Measurements from ENCODE around the gene HOXC5. TPM values are rescaled to one million over a fixed set of nuclear protein-coding genes. Genes with fewer than 3 reads are reported as not detected.
A peak's percentile ranks its signal among the peaks of the same experiment; 100 is the strongest.

HOXC5 gene
- total and polyA plus RNA-seq, 2 experiments from 2014 or later, result 0.18 to 0.40 TPM

DNA sequence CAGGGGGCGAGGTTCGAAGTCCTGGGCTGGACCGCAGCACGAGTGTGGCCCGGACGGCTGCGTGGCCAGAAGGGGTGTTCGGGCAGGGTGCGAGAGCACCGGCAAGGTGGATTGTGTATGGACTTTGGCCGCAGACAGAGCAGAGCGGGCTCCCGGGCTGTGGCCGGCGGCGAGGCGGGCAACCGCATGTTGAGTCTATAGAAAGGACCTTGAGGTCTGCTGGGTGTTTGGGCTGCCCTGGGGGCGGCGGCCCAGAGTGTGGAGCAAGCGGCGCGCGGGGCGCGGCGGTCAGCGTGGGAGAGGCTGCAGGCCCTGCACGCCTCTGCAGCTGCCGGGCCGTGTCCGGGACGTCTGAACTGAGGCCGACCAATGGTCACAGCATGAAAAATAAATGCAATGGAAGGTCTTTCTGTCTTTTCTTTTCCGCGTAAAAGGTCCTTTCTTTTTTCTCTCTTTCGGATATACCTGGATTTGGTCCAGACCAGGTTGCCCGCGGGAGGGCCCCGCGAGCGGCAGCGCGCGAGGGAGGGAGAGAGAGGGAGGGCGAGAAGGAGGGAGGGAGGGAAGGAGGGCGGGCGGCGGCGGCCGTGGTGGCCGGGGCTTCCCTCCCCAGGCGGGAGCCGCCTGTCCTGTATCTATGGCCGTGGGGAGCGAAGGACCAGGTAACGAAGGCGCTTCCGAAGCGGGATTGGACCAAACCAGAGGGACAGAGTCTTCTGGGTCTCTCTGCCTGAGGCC, 38.4 kb upstream of the HOXC5 start:
- peaks cover 23% of the 10 kb centered on the region for H3K4me1 ChIP-seq (ENCODE audit: insufficient read depth)
- no peak overlapping the region for H3K4me3 ChIP-seq
- H3K9me3 ChIP-seq (ENCODE audit: low read depth), result no peaks in the 10 kb centered on the region
- peak overlapping the region; percentile 83 for H3K4me2 ChIP-seq
- H3K79me2 ChIP-seq, result no peaks in the 10 kb centered on the region
- DNase-seq (ENCODE audit: low spot score), result no peak
- TF ChIP-seq EZH2 (IDR thresholded peaks at IDR 0.05; ENCODE audit: borderline replicate concordance), result peak; percentile 63
- TF ChIP-seq EZH2phosphoT487 (IDR thresholded peaks at IDR 0.05; ENCODE audit: low read depth, severe bottlenecking, unreplicated experiment), result peak; percentile 79
- TF ChIP-seq, protein P1, sequence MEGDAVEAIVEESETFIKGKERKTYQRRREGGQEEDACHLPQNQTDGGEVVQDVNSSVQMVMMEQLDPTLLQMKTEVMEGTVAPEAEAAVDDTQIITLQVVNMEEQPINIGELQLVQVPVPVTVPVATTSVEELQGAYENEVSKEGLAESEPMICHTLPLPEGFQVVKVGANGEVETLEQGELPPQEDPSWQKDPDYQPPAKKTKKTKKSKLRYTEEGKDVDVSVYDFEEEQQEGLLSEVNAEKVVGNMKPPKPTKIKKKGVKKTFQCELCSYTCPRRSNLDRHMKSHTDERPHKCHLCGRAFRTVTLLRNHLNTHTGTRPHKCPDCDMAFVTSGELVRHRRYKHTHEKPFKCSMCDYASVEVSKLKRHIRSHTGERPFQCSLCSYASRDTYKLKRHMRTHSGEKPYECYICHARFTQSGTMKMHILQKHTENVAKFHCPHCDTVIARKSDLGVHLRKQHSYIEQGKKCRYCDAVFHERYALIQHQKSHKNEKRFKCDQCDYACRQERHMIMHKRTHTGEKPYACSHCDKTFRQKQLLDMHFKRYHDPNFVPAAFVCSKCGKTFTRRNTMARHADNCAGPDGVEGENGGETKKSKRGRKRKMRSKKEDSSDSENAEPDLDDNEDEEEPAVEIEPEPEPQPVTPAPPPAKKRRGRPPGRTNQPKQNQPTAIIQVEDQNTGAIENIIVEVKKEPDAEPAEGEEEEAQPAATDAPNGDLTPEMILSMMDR (IDR thresholded peaks at IDR 0.05; ENCODE audit: poor library complexity), result no peak
- H3K27ac ChIP-seq, result no peak overlapping the region
- 9% methylated on average over 47 of the region's 60 CpGs for WGBS (ENCODE audit: low lambda C conversion rate, missing lambda C conversion rate)
- H3K9me2 ChIP-seq (replicated peaks; ENCODE audit: insufficient read depth), result no peaks in the 10 kb centered on the region
- no peaks in the 10 kb centered on the region for H4K20me1 ChIP-seq (ENCODE audit: insufficient read depth, poor library complexity, severe bottlenecking)
- H2AFZ ChIP-seq, result peak overlapping the region; percentile 52
- H3K36me3 ChIP-seq (replicated peaks; ENCODE audit: insufficient read depth, low read depth), result no peaks in the 10 kb centered on the region
- peaks cover 98% of the 10 kb centered on the region for H3K27me3 ChIP-seq

DNA sequence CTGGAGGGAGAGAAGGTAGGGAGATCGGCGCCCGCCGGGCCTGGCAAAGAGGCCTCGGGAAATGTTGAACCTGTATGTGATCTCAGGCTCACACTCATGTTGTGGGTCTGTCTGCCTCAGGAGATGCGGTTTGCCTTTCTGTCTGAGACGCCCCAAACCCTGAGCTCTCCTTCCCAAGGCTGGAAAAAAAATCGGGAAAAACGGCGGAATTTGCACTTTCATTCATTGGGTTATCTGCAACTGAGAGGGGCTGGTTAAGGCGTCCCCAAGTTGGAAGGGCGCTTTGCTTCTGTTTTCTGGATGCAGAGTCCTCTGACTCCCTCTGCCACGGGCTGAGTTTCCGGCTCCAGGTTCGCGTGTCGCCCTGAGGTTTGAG, 37.9 kb upstream of the HOXC5 start:
- Histone ChIP-seq H3K27ac (no peak overlapping the region), H4K20me1 (ENCODE audit: insufficient read depth, poor library complexity, severe bottlenecking) (no peaks in the 10 kb centered on the region), H3K4me2 (peak overlapping the region; percentile 83), H3K4me3 (no peak overlapping the region), H3K27me3 (peaks cover 97% of the 10 kb centered on the region), H3K4me1 (ENCODE audit: insufficient read depth) (peaks cover 24% of the 10 kb centered on the region), H3K9me3 (ENCODE audit: low read depth) (no peaks in the 10 kb centered on the region), H2AFZ (peak overlapping the region; percentile 67), H3K9me2 (replicated peaks; ENCODE audit: insufficient read depth) (no peaks in the 10 kb centered on the region), H3K79me2 (no peaks in the 10 kb centered on the region), H3K36me3 (replicated peaks; ENCODE audit: insufficient read depth, low read depth) (no peaks in the 10 kb centered on the region)
- no peak for TF ChIP-seq EZH2phosphoT487 (IDR thresholded peaks at IDR 0.05; ENCODE audit: low read depth, severe bottlenecking, unreplicated experiment)
- TF ChIP-seq, protein P1 (IDR thresholded peaks at IDR 0.05; ENCODE audit: poor library complexity), result no peak
- peak; percentile 90 for TF ChIP-seq EZH2 (IDR thresholded peaks at IDR 0.05; ENCODE audit: borderline replicate concordance)
- DNase-seq (ENCODE audit: low spot score), result no peak
- 8% methylated on average over 17 of the region's 17 CpGs for WGBS (ENCODE audit: low lambda C conversion rate, missing lambda C conversion rate)

DNA sequence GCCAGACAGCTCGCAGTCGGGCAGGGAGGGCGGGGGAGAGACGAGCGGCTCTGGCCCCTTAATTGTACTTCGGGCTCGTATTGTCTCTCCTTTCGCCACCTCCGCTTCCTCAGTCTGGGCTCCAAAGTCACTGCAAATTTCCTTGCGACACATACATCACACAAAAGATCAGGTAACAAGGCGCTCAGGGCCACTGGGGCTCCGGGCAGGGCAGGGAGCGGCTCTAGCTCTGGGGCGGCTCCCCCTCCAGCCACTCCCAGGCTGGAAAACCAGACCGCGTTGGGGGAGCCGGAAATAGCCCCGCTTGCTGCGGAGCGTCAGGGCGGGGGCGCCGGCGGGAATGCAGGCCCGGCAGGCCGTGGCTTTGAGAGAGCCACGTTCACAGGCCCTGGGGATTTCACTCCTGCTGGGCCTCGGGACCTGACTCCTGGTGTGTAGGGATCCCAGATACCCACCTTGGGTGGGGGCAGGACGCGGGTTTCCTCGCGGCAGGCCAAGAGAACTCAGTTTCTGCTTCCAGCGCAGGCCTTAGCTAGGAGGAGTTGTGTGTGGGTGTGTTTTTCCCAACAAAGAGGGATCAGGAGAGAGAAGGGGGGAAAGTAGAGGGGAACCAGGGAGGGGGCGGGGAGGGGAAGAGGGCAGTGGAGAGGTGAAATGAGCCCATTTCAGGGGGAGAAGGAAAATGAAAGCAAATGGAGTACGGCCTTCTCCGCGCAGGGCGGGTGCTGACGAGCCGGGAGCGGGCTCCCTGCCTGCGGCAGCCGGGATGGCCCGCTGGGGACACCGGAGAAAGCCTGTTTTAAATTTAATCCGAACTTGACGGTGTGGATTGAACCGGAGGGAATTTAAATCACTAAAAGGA, 37.2 kb upstream of the HOXC5 start:
- no peaks in the 10 kb centered on the region for H3K9me2 ChIP-seq (replicated peaks; ENCODE audit: insufficient read depth)
- H3K27ac ChIP-seq, result peak overlapping the region; percentile 38
- H3K79me2 ChIP-seq, result no peaks in the 10 kb centered on the region
- H4K20me1 ChIP-seq (ENCODE audit: insufficient read depth, poor library complexity, severe bottlenecking), result no peaks in the 10 kb centered on the region
- peaks cover 98% of the 10 kb centered on the region for H3K27me3 ChIP-seq
- TF ChIP-seq EZH2 (IDR thresholded peaks at IDR 0.05; ENCODE audit: borderline replicate concordance) (peak; percentile 19), EZH2phosphoT487 (IDR thresholded peaks at IDR 0.05; ENCODE audit: low read depth, severe bottlenecking, unreplicated experiment) (peak; percentile 26)
- TF ChIP-seq, protein P1 (IDR thresholded peaks at IDR 0.05; ENCODE audit: poor library complexity), result no peak
- peak overlapping the region; percentile 83 for H3K4me2 ChIP-seq
- DNase-seq (ENCODE audit: low spot score), result peak; percentile 71
- peaks cover 30% of the 10 kb centered on the region for H3K4me1 ChIP-seq (ENCODE audit: insufficient read depth)
- no peaks in the 10 kb centered on the region for H3K9me3 ChIP-seq (ENCODE audit: low read depth)
- H2AFZ ChIP-seq, result peak overlapping the region; percentile 67
- peak overlapping the region; percentile 24 for H3K4me3 ChIP-seq
- no peaks in the 10 kb centered on the region for H3K36me3 ChIP-seq (replicated peaks; ENCODE audit: insufficient read depth, low read depth)
- WGBS (ENCODE audit: low lambda C conversion rate, missing lambda C conversion rate), result 11% methylated on average over 43 of the region's 48 CpGs
